Limb (tissue), 2 donors: ENCODE data around the gene PACSIN2.
"Not testable (repeated sequence)": the region's sequence is repeated elsewhere in the genome, so short reads cannot be mapped to it uniquely, and the experiment has no call there.

Experiments used
- DNase-seq, 2 donors: peaks; one replicate each; pipeline ENCODE4 v3.0.0-alpha.2; 2016; ENCODE audit errors: extremely low spot score in 2 of 2

The PACSIN2 gene

DNA sequence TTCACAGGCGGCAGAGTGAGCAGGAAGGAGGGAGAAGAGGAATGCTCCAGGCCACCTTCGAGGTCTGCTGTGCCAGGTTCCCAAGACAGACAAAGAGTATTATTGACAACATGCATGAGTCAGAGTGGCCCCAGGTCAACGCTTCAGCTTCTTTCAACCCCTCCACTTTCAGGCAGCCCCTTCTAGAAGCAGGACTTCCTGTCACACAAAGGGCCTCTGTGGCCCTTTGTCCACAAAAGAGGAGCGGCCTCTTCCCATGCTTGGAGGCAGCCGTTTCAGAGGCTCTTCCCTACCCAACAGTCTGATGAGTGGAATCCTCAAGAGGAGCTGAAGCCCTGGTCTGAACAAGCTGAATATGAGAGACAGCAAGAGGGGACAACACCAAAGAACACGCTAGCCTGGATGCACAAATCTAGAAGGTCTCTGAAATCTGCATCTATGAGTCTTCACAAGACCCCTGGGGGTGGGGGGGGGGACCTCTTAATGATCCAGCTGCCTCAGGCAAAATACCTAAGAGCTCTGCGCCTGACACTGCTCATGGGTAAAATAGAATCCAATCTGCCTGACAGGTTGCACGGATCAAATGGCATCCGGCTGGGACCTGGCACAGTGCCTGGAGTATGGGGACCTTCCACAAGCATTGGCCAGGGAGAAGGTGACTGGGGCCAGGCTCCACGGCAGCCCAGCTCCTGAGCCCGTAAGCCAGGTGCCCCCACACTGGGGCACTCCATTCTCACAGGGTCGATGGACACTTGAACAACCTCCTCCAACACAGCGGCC lies 67.5 kb downstream of the PACSIN2 start:
- peak in 1 of 2 donors; percentile 52 for DNase-seq

DNA sequence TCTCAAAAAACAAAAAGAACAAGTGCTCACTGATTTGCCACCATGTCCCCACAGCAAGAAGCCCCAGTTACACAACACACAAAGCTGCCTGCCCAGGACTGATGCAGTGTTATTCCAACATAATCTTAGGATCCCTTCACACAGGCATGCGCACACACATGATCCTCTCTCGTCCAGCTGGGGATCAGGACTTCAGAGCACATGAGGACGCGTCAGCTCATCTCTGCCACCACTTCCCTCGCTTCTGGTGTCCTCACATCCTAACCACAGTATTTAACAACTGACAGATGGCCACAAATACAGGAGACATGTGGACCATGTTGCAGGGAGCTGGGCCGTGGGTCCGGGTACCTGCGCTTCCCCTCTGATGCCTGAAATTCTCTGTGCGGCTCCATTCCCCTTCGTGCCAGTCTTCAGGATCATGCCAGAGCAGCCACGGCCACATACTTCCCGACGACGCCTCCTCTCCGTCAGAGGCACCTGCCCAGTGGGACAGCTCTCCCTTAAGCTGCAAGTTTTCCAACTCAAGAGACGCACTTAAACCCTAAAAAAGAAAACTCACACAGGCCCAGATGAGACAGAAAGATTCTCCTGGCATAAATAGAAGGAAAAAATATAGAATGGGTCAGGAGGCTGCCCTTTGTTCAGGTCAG lies 68.3 kb downstream of the PACSIN2 start:
- DNase-seq: no peak

DNA sequence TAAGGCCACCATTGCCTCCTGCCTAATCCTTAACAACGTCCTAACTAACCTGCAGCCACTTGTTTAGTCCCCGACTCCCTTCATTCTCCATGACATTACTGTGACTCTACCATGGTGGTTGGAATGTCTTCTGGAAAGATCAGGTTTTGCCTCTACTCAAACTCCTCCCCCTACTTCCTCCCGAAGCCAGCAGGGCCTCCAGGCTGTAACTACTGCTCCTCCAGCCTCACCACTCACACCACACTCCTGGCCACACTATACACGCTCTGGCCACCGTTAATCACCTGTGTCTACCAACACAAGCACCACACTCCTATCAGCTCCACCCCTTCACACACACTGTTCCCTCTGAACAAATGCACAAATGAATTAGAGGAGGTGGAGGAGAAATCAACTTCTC lies 69.2 kb downstream of the PACSIN2 start:
- no peak for DNase-seq

DNA sequence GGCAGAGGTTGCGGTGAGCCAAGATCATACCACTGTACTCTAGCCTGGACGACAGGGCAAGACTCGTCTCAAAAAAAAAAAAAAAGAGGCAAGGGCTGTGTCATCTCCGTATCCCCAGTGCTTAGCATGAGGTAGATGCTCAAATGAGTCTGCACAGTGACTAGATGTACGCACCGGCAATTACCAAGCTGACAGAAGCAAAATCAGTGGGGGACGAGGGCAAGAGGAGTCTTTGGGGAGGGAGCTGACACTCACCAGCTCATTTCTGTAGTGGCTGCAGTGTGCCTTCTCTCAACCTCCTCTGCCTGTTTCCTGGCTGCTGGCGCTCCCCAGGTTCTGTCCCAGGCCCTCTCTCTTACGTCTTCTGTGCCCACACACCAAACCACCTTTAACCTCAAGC lies 69.9 kb downstream of the PACSIN2 start:
- DNase-seq: no peak

DNA sequence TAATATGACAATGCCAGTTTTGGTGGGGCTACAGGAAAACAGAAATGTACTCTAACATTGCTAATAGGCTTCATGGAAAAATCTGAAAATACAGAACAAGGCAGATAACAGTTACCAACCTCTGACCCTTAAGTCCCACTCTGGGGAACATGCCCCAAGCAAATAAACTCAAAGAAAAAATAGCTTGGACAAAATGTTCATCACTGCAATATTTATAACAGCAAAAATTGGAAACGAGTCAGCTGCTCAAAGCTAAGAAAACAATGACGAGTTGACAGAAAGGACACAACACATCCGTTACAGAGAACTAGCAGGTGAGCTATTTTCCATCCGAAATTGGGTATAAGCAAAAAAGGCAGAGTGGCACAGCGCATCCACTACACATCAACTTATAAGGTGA lies 70.5 kb downstream of the PACSIN2 start:
- DNase-seq: no peak

DNA sequence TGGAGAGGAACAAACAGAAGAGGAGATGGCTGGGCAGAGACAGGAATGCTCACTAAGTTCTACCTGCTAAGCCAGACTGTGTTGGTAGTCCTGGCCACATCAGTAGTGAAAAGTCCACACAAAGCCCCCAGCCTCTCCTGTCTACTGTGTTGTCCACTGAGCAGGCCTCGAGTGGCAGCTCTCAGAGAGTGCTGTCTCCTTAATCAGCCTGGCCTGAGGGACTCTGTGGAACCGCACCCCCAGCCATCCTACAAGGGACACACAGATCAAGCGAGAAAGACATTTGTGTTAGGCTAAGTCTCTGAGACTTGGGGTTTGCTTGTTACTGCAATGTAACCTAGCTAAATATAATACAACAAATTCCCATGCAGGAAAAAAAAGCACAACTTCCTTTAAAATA lies 71.0 kb downstream of the PACSIN2 start:
- no peak for DNase-seq

DNA sequence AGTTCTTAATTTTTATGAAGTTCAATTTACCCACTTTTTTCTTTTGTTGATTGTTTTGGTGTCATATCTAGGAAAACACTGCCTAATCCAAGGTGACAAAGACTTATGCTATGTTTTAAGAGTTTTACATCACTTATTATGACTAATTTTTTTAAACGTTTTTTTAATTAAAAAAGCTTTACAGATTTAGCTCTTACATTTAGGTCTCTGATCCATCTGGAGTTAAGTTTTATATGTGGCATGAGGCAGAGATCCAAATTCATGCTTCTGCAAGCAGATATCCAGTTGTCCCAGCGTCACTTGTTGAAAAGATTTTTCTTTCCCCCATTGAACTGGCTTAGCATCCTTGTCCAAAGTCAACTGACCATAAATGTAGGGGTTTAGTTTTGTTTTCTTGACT lies 72.6 kb downstream of the PACSIN2 start:
- DNase-seq: no peak

DNA sequence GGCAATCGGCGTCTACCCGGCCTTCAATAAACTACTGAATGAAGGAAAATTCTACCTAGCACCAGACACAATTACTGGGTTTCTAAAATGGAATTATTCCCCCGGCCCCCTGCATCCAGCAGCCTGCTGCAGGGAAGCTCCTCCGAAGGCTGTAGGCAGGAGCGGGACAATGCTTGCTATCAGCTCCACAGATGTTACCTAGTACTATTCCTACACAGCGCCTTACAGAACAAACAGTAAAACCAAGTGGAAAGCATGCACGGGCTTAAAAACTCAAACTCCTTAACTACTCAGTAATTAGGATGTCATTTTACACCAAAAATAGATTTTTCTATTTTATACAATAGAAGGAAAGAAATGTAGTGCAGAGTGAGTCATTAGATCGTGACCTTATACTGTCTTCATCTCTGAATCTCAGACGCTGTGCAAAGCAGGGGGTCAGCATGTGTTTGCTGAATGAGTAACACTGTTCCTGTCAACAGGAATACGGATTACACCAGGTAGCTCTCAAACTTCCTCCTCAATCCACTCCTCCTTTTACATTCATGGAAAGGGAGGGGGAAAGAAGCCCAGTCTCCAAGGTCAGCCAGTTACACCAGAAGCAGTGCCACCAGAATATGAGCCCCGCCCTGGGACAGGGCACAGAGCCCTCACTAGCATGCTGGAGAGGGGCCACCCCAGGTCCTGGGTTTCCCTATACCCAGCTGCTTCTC lies 74.9 kb downstream of the PACSIN2 start:
- no peak for DNase-seq

DNA sequence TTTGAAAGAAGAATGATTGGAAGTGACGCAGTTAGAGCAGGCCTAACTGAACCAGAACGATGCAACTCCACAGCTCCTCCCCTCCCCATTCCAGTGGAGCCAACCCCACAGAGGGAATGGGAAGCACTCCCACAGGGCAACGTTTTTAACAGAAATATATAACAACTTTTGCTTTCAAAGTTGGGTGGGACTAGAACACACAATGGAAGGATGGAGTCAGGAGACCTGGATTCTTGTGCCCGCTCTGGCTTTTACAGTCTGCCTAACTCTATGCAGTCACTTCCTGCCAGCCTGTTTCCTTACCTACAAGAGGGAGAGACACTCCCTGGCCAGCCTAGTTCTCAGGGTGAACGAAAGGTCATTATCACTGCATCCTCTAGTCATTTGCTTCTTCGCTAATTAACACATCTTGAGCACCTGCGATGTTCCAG lies 75.5 kb downstream of the PACSIN2 start:
- no peak for DNase-seq

DNA sequence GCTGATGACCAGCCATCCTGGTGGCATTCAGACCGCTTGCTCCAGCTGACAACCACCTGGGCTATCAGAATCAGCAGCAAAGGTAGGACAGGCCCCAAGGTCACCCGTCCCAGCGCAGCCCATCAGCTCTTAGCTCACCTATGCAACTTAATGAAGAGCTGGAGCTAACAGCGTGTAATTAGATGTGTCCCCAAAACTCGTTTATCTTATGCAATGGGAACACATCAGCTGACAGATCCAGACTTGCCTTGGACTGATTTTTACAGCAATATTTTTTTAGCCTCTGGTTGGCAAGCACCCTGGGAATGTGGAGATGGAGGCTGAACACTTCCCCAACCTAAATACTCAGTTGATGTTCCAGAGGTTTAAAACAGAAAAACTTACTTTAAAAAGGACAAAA lies 76.0 kb downstream of the PACSIN2 start:
- DNase-seq: no peak

DNA sequence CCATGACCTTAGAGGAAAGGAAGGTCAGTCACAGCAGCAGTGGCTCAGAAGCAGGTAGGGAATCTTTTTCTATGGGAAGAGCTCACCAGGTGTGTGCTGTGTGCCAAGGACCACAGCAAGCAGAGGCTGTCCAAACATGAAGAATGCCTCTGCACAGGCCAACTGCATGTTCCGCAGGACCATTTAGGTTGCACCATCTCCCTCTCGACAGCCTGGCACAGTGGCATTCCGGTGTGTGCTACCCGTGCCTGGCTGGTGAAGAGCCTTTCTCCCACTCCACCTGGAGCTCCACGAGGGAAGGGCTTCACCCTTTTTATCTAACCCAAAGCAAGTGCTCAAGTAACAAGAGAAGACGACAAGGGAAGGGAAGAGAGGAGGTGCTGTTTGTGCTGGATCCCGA lies 76.5 kb downstream of the PACSIN2 start:
- no peak for DNase-seq

DNA sequence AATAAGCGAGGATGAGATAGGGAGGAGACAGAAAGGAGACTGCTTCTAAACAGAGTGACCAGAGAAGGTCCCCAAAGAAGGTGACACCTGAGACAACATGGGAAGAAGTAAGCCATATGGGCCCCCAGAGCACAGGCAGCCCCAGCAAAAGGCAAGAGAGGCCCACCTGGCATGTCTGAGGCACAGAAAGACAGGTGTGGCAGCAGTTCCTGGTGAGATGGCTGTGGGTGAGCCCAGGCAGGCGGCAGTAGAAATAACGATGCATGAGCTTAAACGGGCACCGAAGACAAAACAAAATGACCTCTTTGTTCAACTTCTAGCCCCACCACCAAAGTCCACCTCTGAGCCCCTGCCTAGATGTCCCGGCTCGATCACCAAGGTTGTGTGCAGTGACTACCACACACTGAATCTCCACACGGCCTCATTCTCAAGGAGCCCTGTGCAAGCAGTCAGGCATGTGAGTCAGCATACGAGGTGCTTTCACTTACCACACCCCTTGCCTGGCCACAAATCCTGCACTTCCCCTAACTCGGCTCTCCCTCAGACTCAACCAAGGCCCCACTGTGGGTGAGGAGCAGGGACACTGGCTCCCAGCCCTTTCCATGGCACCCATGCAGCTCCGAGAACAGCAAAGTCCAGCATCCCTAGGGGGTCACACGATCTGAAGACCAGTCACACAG lies 77.6 kb downstream of the PACSIN2 start:
- no peak for DNase-seq

DNA sequence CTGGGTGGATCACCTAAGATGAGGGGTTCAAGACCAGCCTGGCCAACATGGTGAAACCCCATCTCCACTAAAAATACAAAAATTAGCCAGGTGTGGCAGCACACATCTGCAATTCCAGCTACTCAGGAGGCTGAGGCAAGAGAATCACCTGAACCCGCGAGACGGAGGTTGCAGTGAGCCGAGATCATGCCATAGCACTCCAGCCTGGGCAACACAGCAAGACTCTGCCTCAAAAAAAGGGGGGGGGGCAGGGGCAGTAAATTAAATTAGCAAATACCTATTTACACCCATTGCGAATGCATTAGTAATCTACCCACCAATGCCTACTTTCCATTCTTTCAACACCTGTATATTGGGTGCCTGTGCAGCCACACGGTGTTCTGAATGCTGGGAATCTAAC lies 78.3 kb downstream of the PACSIN2 start:
- DNase-seq: not testable (repeated sequence)

DNA sequence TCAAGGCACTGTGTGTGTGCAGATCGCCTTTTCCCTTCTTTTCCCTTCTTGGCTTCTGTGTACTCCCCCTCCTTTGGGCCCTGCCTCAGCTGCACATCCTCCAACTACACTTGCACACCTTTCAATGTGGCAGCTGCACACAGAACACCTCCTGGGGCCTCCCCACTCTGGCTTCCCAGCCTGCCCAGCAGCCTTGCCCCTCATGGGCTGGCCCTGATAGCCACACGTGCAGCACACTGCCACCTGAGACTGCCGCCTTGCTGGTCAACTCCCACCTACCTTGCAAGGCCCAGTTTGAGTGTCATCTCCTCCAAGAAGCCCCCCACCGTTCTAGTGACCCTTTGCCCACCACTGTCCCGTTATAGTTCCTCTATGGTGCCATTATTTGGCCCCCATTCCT lies 80.6 kb downstream of the PACSIN2 start:
- no peak for DNase-seq

DNA sequence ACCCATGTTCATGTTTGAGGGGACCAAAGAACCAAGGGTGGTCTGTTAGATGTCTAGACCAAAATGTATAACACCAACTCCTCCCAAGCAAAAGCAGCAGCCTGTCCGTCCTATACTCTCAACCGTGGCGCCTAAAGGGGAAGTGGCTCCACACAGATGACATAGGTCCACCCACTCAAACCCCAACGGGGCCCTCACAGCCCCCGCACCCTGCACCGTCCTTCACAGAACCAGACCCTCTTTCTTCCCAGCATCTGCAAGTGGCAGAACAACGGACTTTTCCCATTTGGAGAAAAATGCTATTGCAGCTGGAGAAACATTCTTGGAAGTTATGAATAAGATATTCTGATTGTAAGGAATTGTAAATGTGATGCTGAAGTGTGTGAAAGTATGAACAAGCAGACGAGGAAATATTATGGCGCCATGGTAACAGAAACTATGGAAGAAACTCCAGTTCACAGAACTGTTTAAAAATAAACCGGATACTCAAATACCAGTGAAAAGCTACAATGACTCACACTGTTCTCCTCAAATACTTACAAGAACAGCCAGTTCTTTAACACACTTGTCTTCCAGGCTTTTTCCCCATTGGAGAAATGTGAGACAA lies 81.4 kb downstream of the PACSIN2 start:
- DNase-seq: peak; percentile 72 to 90

DNA sequence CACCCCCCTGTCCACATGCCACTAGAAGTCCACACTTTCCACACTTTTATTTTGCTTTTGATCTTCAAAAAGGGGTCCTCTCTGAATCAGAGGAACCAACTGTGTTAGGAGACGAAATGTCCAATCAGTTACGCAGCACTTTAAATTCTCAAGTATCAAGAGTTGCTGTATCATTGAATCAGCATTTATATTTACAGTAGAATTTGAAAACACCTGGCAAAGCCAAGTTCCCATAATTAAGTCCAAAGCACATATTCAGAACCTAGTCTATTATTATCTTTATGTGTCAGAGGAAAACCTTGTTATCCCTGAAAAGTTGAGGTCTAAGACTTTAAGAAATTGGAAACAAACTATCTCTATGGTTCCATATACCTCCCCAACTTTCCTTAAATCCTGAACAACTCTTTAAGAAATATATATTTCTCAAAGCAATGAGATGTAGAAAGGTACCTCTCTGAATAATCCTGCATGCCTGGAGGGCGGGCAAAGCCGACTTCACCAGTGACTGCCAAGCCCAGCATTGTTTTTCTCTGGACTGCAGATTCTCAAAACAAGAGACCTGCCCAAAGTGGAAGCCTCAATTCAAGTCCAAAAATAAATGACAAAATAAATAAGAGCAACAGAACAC lies 82.0 kb downstream of the PACSIN2 start:
- DNase-seq: no peak

DNA sequence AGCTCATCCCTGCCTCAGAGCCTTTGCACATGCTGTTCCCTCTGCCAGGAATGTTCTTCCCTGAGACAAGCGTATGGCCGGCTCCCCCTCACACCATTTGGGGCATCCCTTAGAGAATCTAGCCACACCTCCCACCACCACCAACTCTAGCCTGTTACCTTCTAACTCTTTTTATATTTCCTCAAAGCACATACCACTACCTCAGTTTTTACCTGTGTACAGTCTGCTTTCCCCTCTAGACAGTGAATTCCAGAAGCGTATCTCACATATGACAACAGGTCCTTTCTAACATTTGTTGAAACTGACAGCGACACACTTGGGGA lies 82.8 kb downstream of the PACSIN2 start:
- DNase-seq: no peak

DNA sequence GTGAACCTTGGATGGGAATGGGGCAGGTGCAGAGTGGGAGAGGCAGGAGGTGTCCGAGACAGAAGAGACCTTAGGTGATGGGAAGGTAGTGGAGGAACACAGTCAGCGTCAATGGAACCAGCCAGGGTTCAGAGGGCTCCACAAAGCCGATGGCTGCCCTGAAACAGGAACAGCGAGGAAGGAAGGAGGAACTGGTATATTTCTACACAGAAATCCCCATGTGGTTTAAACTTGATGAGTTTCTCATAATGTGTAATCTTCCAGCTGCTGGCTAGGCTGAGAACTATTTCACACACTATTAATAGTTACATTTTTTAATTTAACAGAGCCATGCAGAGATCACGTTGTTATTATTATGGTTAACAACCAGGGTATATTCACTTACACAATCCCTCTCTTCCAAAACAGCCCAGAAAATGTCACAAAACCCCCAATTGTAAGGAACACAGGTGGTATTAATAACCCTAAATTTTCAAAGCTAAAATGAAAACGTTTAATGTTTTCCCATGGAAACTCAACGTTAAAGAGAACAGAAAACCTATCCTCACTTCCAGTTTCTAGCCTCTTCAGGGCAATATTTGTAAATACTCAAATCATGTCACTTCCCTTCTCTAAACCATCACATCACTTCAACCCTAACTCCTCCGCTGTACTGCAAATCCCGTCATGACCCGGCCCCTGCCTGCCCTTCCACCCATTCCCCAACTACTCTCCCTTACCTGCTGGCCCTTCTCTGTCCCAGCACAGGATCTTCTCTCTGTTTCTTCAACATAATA lies 83.3 kb downstream of the PACSIN2 start:
- no peak for DNase-seq

DNA sequence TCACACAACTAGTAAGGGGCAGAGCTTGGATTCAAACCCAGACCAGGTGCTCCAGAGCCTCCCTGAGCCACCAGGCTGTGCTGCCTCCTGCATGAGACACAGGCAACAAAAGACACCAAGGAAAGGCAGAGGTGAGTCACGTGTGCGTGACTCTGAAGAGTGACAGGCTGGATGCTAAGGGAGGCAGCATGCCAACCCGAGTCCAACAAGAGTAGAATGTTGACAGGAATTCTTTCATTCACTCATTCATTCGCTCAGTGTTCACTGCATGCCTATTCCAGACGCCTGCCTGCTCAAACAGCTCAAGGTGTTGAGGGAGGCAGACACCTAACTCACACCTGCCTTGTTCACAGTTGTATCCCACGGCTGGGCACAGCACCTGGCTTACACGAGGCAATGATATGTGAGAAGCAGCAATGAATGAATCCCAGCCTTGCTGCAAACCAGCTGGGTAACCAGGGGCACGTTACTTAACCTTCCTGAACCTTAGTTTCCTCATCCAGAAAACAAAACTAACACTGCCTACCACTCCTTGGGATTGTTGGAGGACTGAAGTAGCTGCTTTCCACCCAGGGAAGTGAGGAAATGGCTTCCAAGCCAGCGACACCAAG lies 84.0 kb downstream of the PACSIN2 start:
- no peak for DNase-seq

DNA sequence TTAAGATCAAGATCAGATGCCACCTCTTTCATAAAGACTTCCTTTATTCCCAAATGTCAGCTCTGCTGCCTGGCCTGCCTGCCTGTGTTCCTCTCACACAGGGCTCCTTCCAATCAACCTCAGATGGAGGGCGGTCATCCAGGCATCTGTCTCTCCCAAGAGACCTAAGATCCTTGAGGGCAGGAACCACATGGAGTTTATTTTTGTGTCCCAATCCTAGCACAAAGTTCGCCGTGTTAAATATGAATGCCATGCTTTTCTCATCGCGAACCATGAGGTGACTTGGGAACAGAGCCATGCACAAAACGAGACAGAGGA lies 85.2 kb downstream of the PACSIN2 start:
- no peak for DNase-seq
